OCI-LY1 (cell line): ENCODE data around the gene SIRT3.

ENCODE experiments used
- EZH2 ChIP-seq: fragments of 200-600 bp; sonication (generic), shearing (Covaris generic); IDR thresholded peaks from 2 replicates; pipeline ENCODE4 v1.8.0; 2017; ENCODE audit warnings: borderline replicate concordance, mixed run types, mild to moderate bottlenecking, antibody characterized with exemption, low read length, moderate library complexity, mixed read lengths
- TF ChIP-seq, protein P1 (sequence below): fragments of 200-600 bp; sonication (generic), shearing (Covaris generic); IDR thresholded peaks from 2 replicates; pipeline ENCODE4 v1.5.1; 2017; ENCODE audit warnings: mild to moderate bottlenecking, antibody characterized with exemption, low read length, moderate library complexity, mixed read lengths

DNA sequence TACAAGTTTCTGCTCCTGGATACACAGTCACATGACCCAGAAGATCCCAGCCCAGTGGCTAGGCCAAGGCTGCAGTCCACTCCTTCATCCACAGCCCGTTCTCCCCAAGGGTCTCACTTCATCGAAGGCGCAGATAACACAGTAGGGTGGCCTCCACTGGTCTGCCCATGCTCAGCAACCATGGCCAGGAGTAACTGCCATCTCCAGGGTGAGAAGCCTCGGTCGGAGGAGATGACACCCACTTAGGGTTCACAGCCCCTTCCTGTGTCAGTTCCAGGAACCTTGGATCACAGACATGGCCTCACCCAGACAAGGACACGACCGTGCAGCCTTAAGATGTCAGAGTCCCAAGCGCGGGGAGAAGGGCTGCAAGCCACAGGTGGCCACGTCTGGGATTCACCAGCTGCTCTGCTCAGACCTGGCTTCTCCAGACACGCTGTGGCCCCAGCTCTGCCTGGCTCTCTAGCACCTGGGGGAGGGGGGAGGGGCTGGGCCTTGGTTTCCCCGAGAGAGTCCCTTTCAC, 31.5 kb downstream of the SIRT3 start:
- TF ChIP-seq, protein P1, sequence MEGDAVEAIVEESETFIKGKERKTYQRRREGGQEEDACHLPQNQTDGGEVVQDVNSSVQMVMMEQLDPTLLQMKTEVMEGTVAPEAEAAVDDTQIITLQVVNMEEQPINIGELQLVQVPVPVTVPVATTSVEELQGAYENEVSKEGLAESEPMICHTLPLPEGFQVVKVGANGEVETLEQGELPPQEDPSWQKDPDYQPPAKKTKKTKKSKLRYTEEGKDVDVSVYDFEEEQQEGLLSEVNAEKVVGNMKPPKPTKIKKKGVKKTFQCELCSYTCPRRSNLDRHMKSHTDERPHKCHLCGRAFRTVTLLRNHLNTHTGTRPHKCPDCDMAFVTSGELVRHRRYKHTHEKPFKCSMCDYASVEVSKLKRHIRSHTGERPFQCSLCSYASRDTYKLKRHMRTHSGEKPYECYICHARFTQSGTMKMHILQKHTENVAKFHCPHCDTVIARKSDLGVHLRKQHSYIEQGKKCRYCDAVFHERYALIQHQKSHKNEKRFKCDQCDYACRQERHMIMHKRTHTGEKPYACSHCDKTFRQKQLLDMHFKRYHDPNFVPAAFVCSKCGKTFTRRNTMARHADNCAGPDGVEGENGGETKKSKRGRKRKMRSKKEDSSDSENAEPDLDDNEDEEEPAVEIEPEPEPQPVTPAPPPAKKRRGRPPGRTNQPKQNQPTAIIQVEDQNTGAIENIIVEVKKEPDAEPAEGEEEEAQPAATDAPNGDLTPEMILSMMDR = no peak
- no peak for TF ChIP-seq EZH2
